ENCODE results near the gene SSH3.

SSH3 gene

GRCh38 chr11:67280341-67280787 lies 23.0 kb upstream of the SSH3 start:
- no peak for DNase-seq

GRCh38 chr11:67280788-67281551 lies 22.4 kb upstream of the SSH3 start:
- DNase-seq = no peak

- no peak for DNase-seq
Measured at GRCh38 chr11:67281552-67282150, 21.7 kb upstream of the SSH3 start.

- no peak for DNase-seq
Measured at GRCh38 chr11:67282155-67282875, 21.0 kb upstream of the SSH3 start.

GRCh38 chr11:67282876-67283371 lies 20.4 kb upstream of the SSH3 start:
- DNase-seq = no peak

GRCh38 chr11:67283481-67283963 lies 19.8 kb upstream of the SSH3 start:
- DNase-seq = no peak

- DNase-seq = no peak
Measured at GRCh38 chr11:67284811-67285540, 18.4 kb upstream of the SSH3 start.

GRCh38 chr11:67285541-67286498 lies 17.5 kb upstream of the SSH3 start:
- DNase-seq = no peak

GRCh38 chr11:67286621-67287333 lies 16.6 kb upstream of the SSH3 start:
- no peak for DNase-seq

- DNase-seq = no peak
Measured at GRCh38 chr11:67287355-67288197, 15.8 kb upstream of the SSH3 start.

GRCh38 chr11:67288198-67288451 lies 15.2 kb upstream of the SSH3 start:
- DNase-seq = no peak

- DNase-seq = peak; percentile 66
Measured at GRCh38 chr11:67288452-67289225, 14.7 kb upstream of the SSH3 start.

- DNase-seq = no peak
Measured at GRCh38 chr11:67289226-67289650, 14.1 kb upstream of the SSH3 start, which contains the start of gene ANKRD13D. ANKRD13D (plus strand) TSS chr11:67289303; CDS start chr11:67289461, 158 bp downstream.

GRCh38 chr11:67289651-67290479 lies 13.5 kb upstream of the SSH3 start:
- DNase-seq = no peak

GRCh38 chr11:67290801-67291200 lies 12.5 kb upstream of the SSH3 start:
- no peak for DNase-seq

GRCh38 chr11:67291481-67292381 lies 11.6 kb upstream of the SSH3 start:
- DNase-seq = no peak

GRCh38 chr11:67292671-67293070 lies 10.7 kb upstream of the SSH3 start:
- no peak for DNase-seq
